Thyroid gland (tissue), 4 donors: ENCODE measurements around the gene GAS2.

Source experiments
- CTCF ChIP-seq, 6 experiments: fragments of 200-600 bp in 3 of 6; fragments of 450-650 bp in 3 of 6; sonication (generic) in 3 of 6; IDR thresholded peaks; one replicate each; pipeline ENCODE4 v1.5.1; 2016 to 2019; ENCODE audit warnings: antibody characterized with exemption in 6 of 6, mild to moderate bottlenecking in 2 of 6, inconsistent platforms in 1 of 6, moderate library complexity in 1 of 6
- POLR2A ChIP-seq, 2 donors: fragments of 450-650 bp; IDR thresholded peaks; one replicate each; pipeline ENCODE4 v1.6.1; 2017; ENCODE audit warnings: antibody characterized with exemption in 2 of 2, mild to moderate bottlenecking in 2 of 2, moderate library complexity in 1 of 2

GRCh38 chr11:22725079-22725478 lies 58.7 kb downstream of the GAS2 start:
- TF ChIP-seq CTCF (IDR thresholded peaks at IDR 0.05) (no peak), POLR2A (IDR thresholded peaks at IDR 0.05) (no peak)
